WTC11 (cell line): ENCODE measurements around the gene VAMP2. TPM values are rescaled to one million over a fixed set of nuclear protein-coding genes. Genes with fewer than 3 reads are reported as not detected.

ENCODE experiments used
- CREM ChIP-seq: sonication (generic); formaldehyde crosslinking; IDR thresholded peaks from 2 replicates; pipeline ENCODE4 v1.8.1; 2022; ENCODE audit warnings: mild to moderate bottlenecking, missing genetic modification reagents, moderate library complexity
- ELF4 ChIP-seq: sonication (generic); formaldehyde crosslinking; IDR thresholded peaks from 2 replicates; pipeline ENCODE4 v1.8.1; 2022; ENCODE audit warnings: low read depth, mild to moderate bottlenecking, moderate library complexity, missing genetic modification reagents
- EMX1 ChIP-seq: fragments of 250-450 bp; sonication (Bioruptor Pico); IDR thresholded peaks from 2 replicates; pipeline ENCODE4 v1.8.0; 2021; ENCODE audit warnings: mild to moderate bottlenecking
- FOXJ3 ChIP-seq: sonication (generic); formaldehyde crosslinking; IDR thresholded peaks from 2 replicates; pipeline ENCODE4 v1.9.0; 2021; ENCODE audit warnings: missing genetic modification reagents, mild to moderate bottlenecking, borderline replicate concordance
- GRHL2 ChIP-seq: fragments of 250-450 bp; sonication (Bioruptor Pico); IDR thresholded peaks from 2 replicates; pipeline ENCODE4 v1.8.0; 2022; ENCODE audit warnings: mild to moderate bottlenecking, moderate library complexity; ENCODE audit not compliant: insufficient replicate concordance, severe bottlenecking
- IRF2 ChIP-seq: sonication (generic); formaldehyde crosslinking; IDR thresholded peaks from 2 replicates; pipeline ENCODE4 v1.8.0; 2022; ENCODE audit warnings: low read depth, missing genetic modification reagents, borderline replicate concordance
- JAZF1 ChIP-seq: fragments of 250-450 bp; sonication (Bioruptor Pico); IDR thresholded peaks from 2 replicates; pipeline ENCODE4 v1.9.0; 2021; ENCODE audit warnings: moderate library complexity, mild to moderate bottlenecking, inconsistent platforms
- KAT7 ChIP-seq: sonication (generic); formaldehyde crosslinking; IDR thresholded peaks from 2 replicates; pipeline ENCODE4 v1.8.1; 2023; ENCODE audit warnings: missing genetic modification reagents, mild to moderate bottlenecking, borderline replicate concordance
- MYBL2 ChIP-seq: sonication (generic); formaldehyde crosslinking; IDR thresholded peaks from 2 replicates; pipeline ENCODE4 v1.8.1; 2023; ENCODE audit warnings: mild to moderate bottlenecking, moderate library complexity, missing genetic modification reagents
- NR1H2 ChIP-seq: sonication (generic); formaldehyde crosslinking; IDR thresholded peaks from 2 replicates; pipeline ENCODE4 v1.9.0; 2021; ENCODE audit warnings: mild to moderate bottlenecking, moderate library complexity, missing genetic modification reagents
- NR2C2 ChIP-seq: sonication (generic); formaldehyde crosslinking; IDR thresholded peaks from 2 replicates; pipeline ENCODE4 v1.8.0; 2022; ENCODE audit warnings: mild to moderate bottlenecking, missing genetic modification reagents
- RELA ChIP-seq: sonication (generic); formaldehyde crosslinking; IDR thresholded peaks from 2 replicates; pipeline ENCODE4 v1.8.1; 2022; ENCODE audit warnings: missing genetic modification reagents, mild to moderate bottlenecking, borderline replicate concordance
- SMAD4 ChIP-seq: sonication (generic); formaldehyde crosslinking; IDR thresholded peaks from 2 replicates; pipeline ENCODE4 v1.8.0; 2022; ENCODE audit warnings: mild to moderate bottlenecking, missing genetic modification reagents
- TEAD4 ChIP-seq: sonication (generic); formaldehyde crosslinking; IDR thresholded peaks from 2 replicates; pipeline ENCODE4 v1.8.0; 2022; ENCODE audit warnings: mild to moderate bottlenecking, missing genetic modification reagents
- TP53 ChIP-seq: sonication (generic); formaldehyde crosslinking; IDR thresholded peaks from 2 replicates; pipeline ENCODE4 v1.8.1; 2023; ENCODE audit warnings: mild to moderate bottlenecking, missing genetic modification reagents
- ZBTB21 ChIP-seq: sonication (generic); formaldehyde crosslinking; IDR thresholded peaks from 2 replicates; pipeline ENCODE4 v1.8.1; 2023; ENCODE audit warnings: mild to moderate bottlenecking, missing genetic modification reagents, borderline replicate concordance
- ZNF121 ChIP-seq: sonication (generic); formaldehyde crosslinking; IDR thresholded peaks from 2 replicates; pipeline ENCODE4 v1.8.0; 2023; ENCODE audit warnings: missing genetic modification reagents
- ZNF263 ChIP-seq: sonication (generic); formaldehyde crosslinking; IDR thresholded peaks from 2 replicates; pipeline ENCODE4 v1.8.1; 2022; ENCODE audit warnings: low read depth, mild to moderate bottlenecking, moderate library complexity, missing genetic modification reagents
- ZNF317 ChIP-seq: sonication (generic); formaldehyde crosslinking; IDR thresholded peaks from 2 replicates; pipeline ENCODE4 v1.8.1; 2023; ENCODE audit warnings: low read depth, mild to moderate bottlenecking, moderate library complexity, missing genetic modification reagents, borderline replicate concordance
- ZNF396 ChIP-seq: fragments of 250-450 bp; sonication (Bioruptor Pico); IDR thresholded peaks from 2 replicates; pipeline ENCODE4 v1.8.0; 2021; ENCODE audit warnings: mild to moderate bottlenecking, moderate library complexity, borderline replicate concordance
- ZNF416 ChIP-seq: fragments of 250-450 bp; sonication (Bioruptor Pico); IDR thresholded peaks from 2 replicates; pipeline ENCODE4 v1.9.0; 2021; ENCODE audit warnings: mild to moderate bottlenecking, inconsistent platforms
- ZNF423 ChIP-seq: fragments of 250-450 bp; sonication (Bioruptor Pico); IDR thresholded peaks from 2 replicates; pipeline ENCODE4 v2.1.2; 2022; ENCODE audit warnings: mild to moderate bottlenecking, moderate library complexity
- total RNA-seq: library from RNA; stranded (reverse); gene quantifications from 3 replicates; pipeline ENCODE4 v1.2.3, GENCODE V29; 2021
- TF ChIP-seq, protein P1 (sequence below): sonication (generic); formaldehyde crosslinking; IDR thresholded peaks from 2 replicates; pipeline ENCODE4 v1.8.1; 2023; ENCODE audit warnings: mild to moderate bottlenecking, missing genetic modification reagents, moderate library complexity
- TF ChIP-seq, protein P2 (sequence below): sonication (generic); formaldehyde crosslinking; IDR thresholded peaks from 2 replicates; pipeline ENCODE4 v1.8.0; 2022; ENCODE audit warnings: mild to moderate bottlenecking, missing genetic modification reagents
- TF ChIP-seq, protein P3 (sequence below): sonication (generic); formaldehyde crosslinking; IDR thresholded peaks from 2 replicates; pipeline ENCODE4 v1.8.1; 2022; ENCODE audit warnings: low read depth, mild to moderate bottlenecking, moderate library complexity, missing genetic modification reagents, borderline replicate concordance
- TF ChIP-seq, protein P4 (sequence below): sonication (generic); formaldehyde crosslinking; IDR thresholded peaks from 2 replicates; pipeline ENCODE4 v1.8.0; 2023; ENCODE audit warnings: mild to moderate bottlenecking, missing genetic modification reagents
- TF ChIP-seq, protein P5 (sequence below): fragments of 200-600 bp; IDR thresholded peaks from 2 replicates; pipeline ENCODE4 v1.8.0; 2022; ENCODE audit warnings: antibody characterized with exemption
- TF ChIP-seq, protein P6 (sequence below): sonication (generic); formaldehyde crosslinking; IDR thresholded peaks from 2 replicates; pipeline ENCODE4 v1.8.1; 2022; ENCODE audit warnings: missing genetic modification reagents, borderline replicate concordance
- TF ChIP-seq, protein P7 (sequence below): sonication (generic); formaldehyde crosslinking; IDR thresholded peaks from 2 replicates; pipeline ENCODE4 v1.8.1; 2023; ENCODE audit warnings: mild to moderate bottlenecking, missing genetic modification reagents

Gene VAMP2
- total RNA-seq, 1 experiment from 2014 or later, result 27.4 TPM

DNA sequence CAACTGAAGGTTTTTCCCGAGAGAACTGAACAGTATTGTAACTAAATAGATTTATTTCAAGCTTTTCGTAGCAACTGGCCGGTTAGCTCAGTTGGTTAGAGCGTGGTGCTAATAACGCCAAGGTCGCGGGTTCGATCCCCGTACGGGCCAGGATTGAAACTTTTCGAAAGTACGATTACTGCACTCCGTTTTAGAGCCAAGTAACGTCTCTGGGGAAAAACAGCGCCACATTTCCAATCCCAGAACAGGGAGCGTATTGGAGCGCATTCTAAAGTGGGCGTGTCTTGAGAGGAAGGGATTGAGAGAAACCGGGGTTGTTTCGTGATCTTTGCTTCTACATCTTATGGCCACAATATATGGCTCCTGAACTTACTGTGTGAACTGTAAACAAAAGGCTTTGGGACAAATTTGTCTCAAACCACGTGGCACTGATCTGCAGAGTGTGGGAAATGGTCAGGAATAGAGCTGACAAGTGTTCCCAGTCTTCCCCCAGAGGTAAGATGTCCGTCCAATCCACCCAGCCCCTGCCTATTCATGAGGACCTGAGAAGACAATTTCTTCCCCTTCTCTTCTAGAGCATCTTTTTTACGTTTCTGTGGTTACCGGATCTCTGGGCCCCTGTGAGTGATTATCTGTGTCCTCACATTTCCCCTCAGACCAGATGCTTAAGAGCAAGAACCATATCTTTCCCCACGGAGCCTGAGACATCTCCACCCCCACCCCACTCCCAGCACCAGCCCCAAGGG lies 24.9 kb upstream of the VAMP2 start (continued):
- TF ChIP-seq, protein P1, sequence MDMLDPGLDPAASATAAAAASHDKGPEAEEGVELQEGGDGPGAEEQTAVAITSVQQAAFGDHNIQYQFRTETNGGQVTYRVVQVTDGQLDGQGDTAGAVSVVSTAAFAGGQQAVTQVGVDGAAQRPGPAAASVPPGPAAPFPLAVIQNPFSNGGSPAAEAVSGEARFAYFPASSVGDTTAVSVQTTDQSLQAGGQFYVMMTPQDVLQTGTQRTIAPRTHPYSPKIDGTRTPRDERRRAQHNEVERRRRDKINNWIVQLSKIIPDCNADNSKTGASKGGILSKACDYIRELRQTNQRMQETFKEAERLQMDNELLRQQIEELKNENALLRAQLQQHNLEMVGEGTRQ (CRISPR knock-in tag), result peak; percentile 33; the same call in 1 of the 2 replicates
- TF ChIP-seq, protein P2, sequence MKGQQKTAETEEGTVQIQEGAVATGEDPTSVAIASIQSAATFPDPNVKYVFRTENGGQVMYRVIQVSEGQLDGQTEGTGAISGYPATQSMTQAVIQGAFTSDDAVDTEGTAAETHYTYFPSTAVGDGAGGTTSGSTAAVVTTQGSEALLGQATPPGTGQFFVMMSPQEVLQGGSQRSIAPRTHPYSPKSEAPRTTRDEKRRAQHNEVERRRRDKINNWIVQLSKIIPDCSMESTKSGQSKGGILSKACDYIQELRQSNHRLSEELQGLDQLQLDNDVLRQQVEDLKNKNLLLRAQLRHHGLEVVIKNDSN (CRISPR knock-in tag), result no peak
- TF ChIP-seq SMAD4, result no peak
- TF ChIP-seq, protein P3, sequence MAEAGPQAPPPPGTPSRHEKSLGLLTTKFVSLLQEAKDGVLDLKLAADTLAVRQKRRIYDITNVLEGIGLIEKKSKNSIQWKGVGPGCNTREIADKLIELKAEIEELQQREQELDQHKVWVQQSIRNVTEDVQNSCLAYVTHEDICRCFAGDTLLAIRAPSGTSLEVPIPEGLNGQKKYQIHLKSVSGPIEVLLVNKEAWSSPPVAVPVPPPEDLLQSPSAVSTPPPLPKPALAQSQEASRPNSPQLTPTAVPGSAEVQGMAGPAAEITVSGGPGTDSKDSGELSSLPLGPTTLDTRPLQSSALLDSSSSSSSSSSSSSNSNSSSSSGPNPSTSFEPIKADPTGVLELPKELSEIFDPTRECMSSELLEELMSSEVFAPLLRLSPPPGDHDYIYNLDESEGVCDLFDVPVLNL, result no peak
- TF ChIP-seq, protein P4, sequence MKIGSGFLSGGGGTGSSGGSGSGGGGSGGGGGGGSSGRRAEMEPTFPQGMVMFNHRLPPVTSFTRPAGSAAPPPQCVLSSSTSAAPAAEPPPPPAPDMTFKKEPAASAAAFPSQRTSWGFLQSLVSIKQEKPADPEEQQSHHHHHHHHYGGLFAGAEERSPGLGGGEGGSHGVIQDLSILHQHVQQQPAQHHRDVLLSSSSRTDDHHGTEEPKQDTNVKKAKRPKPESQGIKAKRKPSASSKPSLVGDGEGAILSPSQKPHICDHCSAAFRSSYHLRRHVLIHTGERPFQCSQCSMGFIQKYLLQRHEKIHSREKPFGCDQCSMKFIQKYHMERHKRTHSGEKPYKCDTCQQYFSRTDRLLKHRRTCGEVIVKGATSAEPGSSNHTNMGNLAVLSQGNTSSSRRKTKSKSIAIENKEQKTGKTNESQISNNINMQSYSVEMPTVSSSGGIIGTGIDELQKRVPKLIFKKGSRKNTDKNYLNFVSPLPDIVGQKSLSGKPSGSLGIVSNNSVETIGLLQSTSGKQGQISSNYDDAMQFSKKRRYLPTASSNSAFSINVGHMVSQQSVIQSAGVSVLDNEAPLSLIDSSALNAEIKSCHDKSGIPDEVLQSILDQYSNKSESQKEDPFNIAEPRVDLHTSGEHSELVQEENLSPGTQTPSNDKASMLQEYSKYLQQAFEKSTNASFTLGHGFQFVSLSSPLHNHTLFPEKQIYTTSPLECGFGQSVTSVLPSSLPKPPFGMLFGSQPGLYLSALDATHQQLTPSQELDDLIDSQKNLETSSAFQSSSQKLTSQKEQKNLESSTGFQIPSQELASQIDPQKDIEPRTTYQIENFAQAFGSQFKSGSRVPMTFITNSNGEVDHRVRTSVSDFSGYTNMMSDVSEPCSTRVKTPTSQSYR (CRISPR knock-in tag), result 0 out of 2 replicates have a peak, but pooled peaks have one; percentile 8
- TF ChIP-seq, protein P5, sequence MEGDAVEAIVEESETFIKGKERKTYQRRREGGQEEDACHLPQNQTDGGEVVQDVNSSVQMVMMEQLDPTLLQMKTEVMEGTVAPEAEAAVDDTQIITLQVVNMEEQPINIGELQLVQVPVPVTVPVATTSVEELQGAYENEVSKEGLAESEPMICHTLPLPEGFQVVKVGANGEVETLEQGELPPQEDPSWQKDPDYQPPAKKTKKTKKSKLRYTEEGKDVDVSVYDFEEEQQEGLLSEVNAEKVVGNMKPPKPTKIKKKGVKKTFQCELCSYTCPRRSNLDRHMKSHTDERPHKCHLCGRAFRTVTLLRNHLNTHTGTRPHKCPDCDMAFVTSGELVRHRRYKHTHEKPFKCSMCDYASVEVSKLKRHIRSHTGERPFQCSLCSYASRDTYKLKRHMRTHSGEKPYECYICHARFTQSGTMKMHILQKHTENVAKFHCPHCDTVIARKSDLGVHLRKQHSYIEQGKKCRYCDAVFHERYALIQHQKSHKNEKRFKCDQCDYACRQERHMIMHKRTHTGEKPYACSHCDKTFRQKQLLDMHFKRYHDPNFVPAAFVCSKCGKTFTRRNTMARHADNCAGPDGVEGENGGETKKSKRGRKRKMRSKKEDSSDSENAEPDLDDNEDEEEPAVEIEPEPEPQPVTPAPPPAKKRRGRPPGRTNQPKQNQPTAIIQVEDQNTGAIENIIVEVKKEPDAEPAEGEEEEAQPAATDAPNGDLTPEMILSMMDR, result no peak
- no peak for TF ChIP-seq CREM (CRISPR knock-in tag)
- no peak for TF ChIP-seq TEAD4
- no peak for TF ChIP-seq ZNF121 (CRISPR knock-in tag)
- TF ChIP-seq IRF2, result no peak
- no peak for TF ChIP-seq FOXJ3 (CRISPR knock-in tag)
- TF ChIP-seq GRHL2, result no peak
- no peak for TF ChIP-seq KAT7
- no peak for TF ChIP-seq ELF4
- TF ChIP-seq TP53, result no peak
- TF ChIP-seq NR1H2 (CRISPR knock-in tag), result no peak
- TF ChIP-seq, protein P6, sequence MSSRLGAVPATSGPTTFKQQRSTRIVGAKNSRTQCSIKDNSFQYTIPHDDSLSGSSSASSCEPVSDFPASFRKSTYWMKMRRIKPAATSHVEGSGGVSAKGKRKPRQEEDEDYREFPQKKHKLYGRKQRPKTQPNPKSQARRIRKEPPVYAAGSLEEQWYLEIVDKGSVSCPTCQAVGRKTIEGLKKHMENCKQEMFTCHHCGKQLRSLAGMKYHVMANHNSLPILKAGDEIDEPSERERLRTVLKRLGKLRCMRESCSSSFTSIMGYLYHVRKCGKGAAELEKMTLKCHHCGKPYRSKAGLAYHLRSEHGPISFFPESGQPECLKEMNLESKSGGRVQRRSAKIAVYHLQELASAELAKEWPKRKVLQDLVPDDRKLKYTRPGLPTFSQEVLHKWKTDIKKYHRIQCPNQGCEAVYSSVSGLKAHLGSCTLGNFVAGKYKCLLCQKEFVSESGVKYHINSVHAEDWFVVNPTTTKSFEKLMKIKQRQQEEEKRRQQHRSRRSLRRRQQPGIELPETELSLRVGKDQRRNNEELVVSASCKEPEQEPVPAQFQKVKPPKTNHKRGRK (CRISPR knock-in tag), result no peak
- TF ChIP-seq RELA (CRISPR knock-in tag), result no peak
- no peak for TF ChIP-seq MYBL2 (CRISPR knock-in tag)
- no peak for TF ChIP-seq ZBTB21 (CRISPR knock-in tag)
- no peak for TF ChIP-seq ZNF423 (CRISPR knock-in tag)
- no peak for TF ChIP-seq ZNF263 (CRISPR knock-in tag)
- no peak for TF ChIP-seq ZNF416 (CRISPR knock-in tag)
- no peak for TF ChIP-seq ZNF396 (CRISPR knock-in tag)
- TF ChIP-seq ZNF317 (CRISPR knock-in tag), result no peak
- no peak for TF ChIP-seq JAZF1 (CRISPR knock-in tag)
- no peak for TF ChIP-seq NR2C2 (CRISPR knock-in tag)
- TF ChIP-seq, protein P7, sequence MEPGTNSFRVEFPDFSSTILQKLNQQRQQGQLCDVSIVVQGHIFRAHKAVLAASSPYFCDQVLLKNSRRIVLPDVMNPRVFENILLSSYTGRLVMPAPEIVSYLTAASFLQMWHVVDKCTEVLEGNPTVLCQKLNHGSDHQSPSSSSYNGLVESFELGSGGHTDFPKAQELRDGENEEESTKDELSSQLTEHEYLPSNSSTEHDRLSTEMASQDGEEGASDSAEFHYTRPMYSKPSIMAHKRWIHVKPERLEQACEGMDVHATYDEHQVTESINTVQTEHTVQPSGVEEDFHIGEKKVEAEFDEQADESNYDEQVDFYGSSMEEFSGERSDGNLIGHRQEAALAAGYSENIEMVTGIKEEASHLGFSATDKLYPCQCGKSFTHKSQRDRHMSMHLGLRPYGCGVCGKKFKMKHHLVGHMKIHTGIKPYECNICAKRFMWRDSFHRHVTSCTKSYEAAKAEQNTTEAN, result no peak
- peak; percentile 82; the same call in 1 of the 2 replicates for TF ChIP-seq EMX1 (CRISPR knock-in tag)
